ENCODE results near the gene TICAM1.
"Not testable (repeated sequence)": the region's sequence is repeated elsewhere in the genome, so short reads cannot be mapped to it uniquely, and the experiment has no call there.

Gene TICAM1

DNA sequence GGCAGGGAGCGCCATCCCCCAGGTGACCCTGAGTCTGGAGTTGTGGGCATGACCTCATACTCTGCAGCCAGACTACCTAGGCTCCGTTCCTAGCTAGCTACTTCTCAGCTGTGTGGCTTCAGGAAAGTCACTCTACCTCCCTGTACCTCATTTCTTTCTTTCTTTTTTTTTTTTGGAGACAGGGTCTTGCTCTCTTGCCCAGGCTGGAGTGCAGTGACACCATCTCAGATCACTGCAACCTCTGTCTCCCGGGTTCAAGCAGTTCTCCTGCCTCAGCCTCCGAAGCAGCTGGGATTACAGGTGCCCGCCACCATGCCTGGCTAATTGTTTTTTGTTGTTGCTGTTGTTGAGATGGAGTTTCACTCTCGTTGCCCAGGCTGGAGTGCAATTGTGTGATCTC, 21.0 kb upstream of the TICAM1 start:
- H3K4me3 ChIP-seq (ENCODE audit: low read depth, low read length) = no peak overlapping the region
- TF ChIP-seq CTCF (IDR thresholded peaks at IDR 0.05; ENCODE audit: low read depth, low read length) = no peak

GRCh38 chr19:4851551-4852290, 20.2 kb upstream of the TICAM1 start:
- peak; percentile 80 for TF ChIP-seq CTCF (IDR thresholded peaks at IDR 0.05; ENCODE audit: low read depth, low read length)
- H3K4me3 ChIP-seq (ENCODE audit: low read depth, low read length) = no peak overlapping the region

GRCh38 chr19:4849019-4849418, 17.5 kb upstream of the TICAM1 start:
- no peak overlapping the region for H3K4me3 ChIP-seq (ENCODE audit: low read depth, low read length)
- no peak for TF ChIP-seq CTCF (IDR thresholded peaks at IDR 0.05; ENCODE audit: low read depth, low read length)

GRCh38 chr19:4847190-4847973, 15.9 kb upstream of the TICAM1 start:
- TF ChIP-seq CTCF (IDR thresholded peaks at IDR 0.05; ENCODE audit: low read depth, low read length) = no peak
- H3K4me3 ChIP-seq (ENCODE audit: low read depth, low read length) = no peak overlapping the region

DNA sequence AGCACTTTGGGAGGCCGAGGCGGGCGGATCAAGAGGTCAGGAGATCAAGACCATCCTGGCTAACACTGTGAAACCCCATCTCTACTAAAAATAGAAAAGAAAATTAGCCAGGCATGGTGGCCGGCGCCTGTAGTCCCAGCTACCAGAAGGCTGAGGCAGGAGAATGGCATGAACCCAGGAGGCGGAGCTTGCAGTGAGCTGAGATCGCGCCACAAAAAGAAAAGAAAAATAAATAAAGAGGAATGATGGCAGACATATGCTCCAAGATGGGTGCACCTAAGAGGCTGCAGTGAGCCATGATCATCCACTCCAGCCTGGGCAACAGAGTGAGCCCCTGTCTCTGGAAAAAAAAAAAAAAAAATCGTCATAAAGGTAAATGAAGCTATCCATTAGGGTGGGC, 14.5 kb upstream of the TICAM1 start:
- H3K4me3 ChIP-seq (ENCODE audit: low read depth, low read length) = not testable (repeated sequence)

DNA sequence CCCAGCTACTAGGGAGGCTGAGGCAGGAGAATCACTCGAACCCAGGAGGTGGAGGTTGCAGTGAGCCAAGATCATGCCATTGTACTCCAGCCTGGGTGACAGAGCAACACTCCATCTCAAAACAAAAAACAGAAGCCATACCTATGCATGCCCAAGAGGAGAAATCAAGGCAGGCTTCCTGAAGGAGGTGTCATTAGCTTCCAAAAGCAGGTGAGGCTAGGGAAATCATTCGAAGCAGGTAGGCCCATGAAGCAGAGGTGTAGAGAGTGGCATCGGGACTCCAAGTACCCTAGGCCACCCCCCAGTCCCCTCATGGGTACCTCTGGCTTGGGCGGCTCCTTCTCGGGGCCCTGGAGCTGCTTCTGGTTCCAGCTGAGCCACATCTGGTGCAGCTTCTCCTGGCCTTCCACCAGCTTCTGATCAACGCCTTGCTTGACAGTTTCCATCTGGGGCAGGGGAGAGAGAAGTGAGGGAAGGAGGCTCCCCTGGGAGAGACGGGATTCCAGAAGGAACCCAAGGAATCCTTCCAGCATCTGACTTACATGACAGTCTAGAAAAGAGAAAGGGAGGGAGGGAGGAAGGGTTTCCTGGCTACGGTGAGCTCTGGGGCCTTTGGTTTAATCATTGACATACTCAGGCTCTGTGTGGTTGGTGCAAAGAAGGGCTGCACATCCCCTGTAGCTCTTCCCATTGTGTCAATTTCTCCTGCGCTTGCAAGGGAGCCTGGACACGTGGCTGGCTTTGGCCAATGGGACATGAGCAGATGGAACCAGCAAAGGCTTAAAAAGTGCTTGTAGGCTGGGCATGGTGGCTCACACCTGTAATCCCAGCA, 13.1 kb upstream of the TICAM1 start:
- no peak for TF ChIP-seq CTCF (IDR thresholded peaks at IDR 0.05; ENCODE audit: low read depth, low read length)
- no peak overlapping the region for H3K4me3 ChIP-seq (ENCODE audit: low read depth, low read length)

DNA sequence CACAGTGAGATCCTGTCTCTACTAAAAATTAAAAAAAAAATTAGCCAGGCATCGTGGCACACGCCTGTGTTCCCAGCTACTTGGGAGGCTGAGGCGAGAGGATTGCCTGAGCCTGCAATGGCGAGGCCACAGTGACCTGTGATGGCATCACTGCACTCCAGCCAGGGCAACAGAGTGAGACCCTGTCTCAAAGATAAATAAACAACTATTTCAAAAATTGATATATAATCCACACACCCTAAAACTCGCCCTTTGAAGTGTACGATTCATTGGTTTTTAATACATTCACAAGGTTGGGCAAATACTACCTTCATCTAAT, 12.1 kb upstream of the TICAM1 start:
- no peak overlapping the region for H3K4me3 ChIP-seq (ENCODE audit: low read depth, low read length)
- TF ChIP-seq CTCF (IDR thresholded peaks at IDR 0.05; ENCODE audit: low read depth, low read length) = no peak

Measured in WI38 (cell line).